ENCODE data around the gene MRPL54.

MRPL54 gene

GRCh38 chr19:3785938-3786824 lies 23.7 kb downstream of the MRPL54 start, which contains the start of gene MATK:
Gene MATK, minus strand, starts transcription at chr19:3786381. Its CDS starts 1,246 bp downstream, at chr19:3785135.
- DNase-seq = peak; percentile 42 to 45

- no peak for DNase-seq
These were observed 26.7 kb downstream of the MRPL54 start for GRCh38 chr19:3788996-3789778.

- no peak for DNase-seq
These were observed 27.8 kb downstream of the MRPL54 start for GRCh38 chr19:3790209-3790734.

GRCh38 chr19:3790941-3791340 lies 28.5 kb downstream of the MRPL54 start:
- no peak for DNase-seq

- no peak for DNase-seq
These were observed 29.6 kb downstream of the MRPL54 start for GRCh38 chr19:3792114-3792513.

- no peak for DNase-seq
These were observed 31.3 kb downstream of the MRPL54 start for GRCh38 chr19:3793799-3794198.

- DNase-seq = no peak
These were observed 33.9 kb downstream of the MRPL54 start for GRCh38 chr19:3796358-3796757.

- no peak for DNase-seq
These were observed 35.7 kb downstream of the MRPL54 start for GRCh38 chr19:3798137-3798536.

GRCh38 chr19:3800996-3801395 lies 38.5 kb downstream of the MRPL54 start:
- DNase-seq = no peak

GRCh38 chr19:3801412-3802096 lies 39.1 kb downstream of the MRPL54 start:
- peak; percentile 64 to 66 for DNase-seq

GRCh38 chr19:3803114-3803888 lies 40.8 kb downstream of the MRPL54 start:
- DNase-seq = no peak

GRCh38 chr19:3803986-3804385 lies 41.5 kb downstream of the MRPL54 start:
- DNase-seq = no peak

- DNase-seq = no peak
These were observed 41.9 kb downstream of the MRPL54 start for GRCh38 chr19:3804429-3804828.

GRCh38 chr19:3805859-3806258 lies 43.4 kb downstream of the MRPL54 start:
- DNase-seq = no peak

- no peak for DNase-seq
These were observed 44.6 kb downstream of the MRPL54 start for GRCh38 chr19:3807131-3807480.

- no peak for DNase-seq
These were observed 45.3 kb downstream of the MRPL54 start for GRCh38 chr19:3807574-3808354.

GRCh38 chr19:3808420-3809143 lies 46.1 kb downstream of the MRPL54 start:
- no peak for DNase-seq

- DNase-seq = no peak
These were observed 47.6 kb downstream of the MRPL54 start for GRCh38 chr19:3809881-3810707.

- no peak for DNase-seq
These were observed 48.4 kb downstream of the MRPL54 start for GRCh38 chr19:3810708-3811355.

Data from activated CD4-positive, alpha-beta T cell treated with anti-CD3 and anti-CD28 coated beads for 4 hours (primary cell).